GM19395 (cell line): ENCODE measurements around the gene CEP68.

Source experiments
- ATAC-seq: cut with Tn5 transposase; IDR thresholded peaks from one replicate; pipeline ENCODE4 v1.9.1; 2021; ENCODE audit warnings: mild to moderate bottlenecking, moderate library complexity; ENCODE audit not compliant: unreplicated experiment

Gene CEP68

GRCh38 chr2:65057391-65058052, 1.3 kb downstream of the CEP68 start:
- peak; percentile 25 for ATAC-seq

- ATAC-seq = no peak
Measured at GRCh38 chr2:65059071-65059470, 2.9 kb downstream of the CEP68 start.

GRCh38 chr2:65061146-65061909, 5.1 kb downstream of the CEP68 start:
- ATAC-seq = no peak

GRCh38 chr2:65061910-65062339, 5.7 kb downstream of the CEP68 start:
- no peak for ATAC-seq

- ATAC-seq = no peak
Measured at GRCh38 chr2:65062843-65063825, 6.9 kb downstream of the CEP68 start.

GRCh38 chr2:65064728-65065552, 8.7 kb downstream of the CEP68 start:
- ATAC-seq = peak; percentile 91

GRCh38 chr2:65067806-65068553, 11.8 kb downstream of the CEP68 start:
- no peak for ATAC-seq

GRCh38 chr2:65069439-65069824, 13.2 kb downstream of the CEP68 start:
- no peak for ATAC-seq

- ATAC-seq = no peak
Measured at GRCh38 chr2:65070172-65070830, 14.1 kb downstream of the CEP68 start.

GRCh38 chr2:65070856-65071255, 14.6 kb downstream of the CEP68 start:
- no peak for ATAC-seq

GRCh38 chr2:65071499-65072180, 15.4 kb downstream of the CEP68 start:
- ATAC-seq = no peak

GRCh38 chr2:65072181-65072970, 16.2 kb downstream of the CEP68 start:
- ATAC-seq = no peak

- ATAC-seq = no peak
Measured at GRCh38 chr2:65073879-65074565, 17.8 kb downstream of the CEP68 start.

GRCh38 chr2:65075176-65075575, 19.0 kb downstream of the CEP68 start:
- no peak for ATAC-seq

GRCh38 chr2:65075605-65076344, 19.6 kb downstream of the CEP68 start:
- no peak for ATAC-seq

- ATAC-seq = no peak
Measured at GRCh38 chr2:65076345-65076710, 20.1 kb downstream of the CEP68 start.

GRCh38 chr2:65077898-65078297, 21.7 kb downstream of the CEP68 start:
- ATAC-seq = no peak
